Cardiac muscle cell (in vitro differentiated cells and primary cell): Measurements from ENCODE around the gene CASZ1. TPM values are rescaled to one million over a fixed set of nuclear protein-coding genes. Genes with fewer than 3 reads are reported as not detected.

Experiments used
- DNase-seq, 2 donors: peaks; one replicate each; pipeline versions ENCODE4 v3.0.0 to v3.0.0-alpha.2; 2010 to 2017; ENCODE audit warnings: low read depth in 1 of 2, low spot score in 1 of 2
- H3K27ac ChIP-seq: fragments of 200-600 bp; sonication (generic); 2 replicates; pipeline ENCODE4 v1.5.1; 2016
- H3K27me3 ChIP-seq: fragments of 200-600 bp; sonication (generic); 2 replicates; pipeline ENCODE4 v1.6.0; 2016; ENCODE audit warnings: control low read depth
- H3K36me3 ChIP-seq: fragments of 200-600 bp; sonication (generic); 2 replicates; pipeline ENCODE4 v1.5.1; 2016; ENCODE audit warnings: control low read depth
- H3K4me1 ChIP-seq: fragments of 200-600 bp; sonication (generic); 2 replicates; pipeline ENCODE4 v1.8.1; 2017; ENCODE audit warnings: low read depth, mild to moderate bottlenecking, mixed run types
- H3K4me3 ChIP-seq: fragments of 200-600 bp; sonication (generic); 2 replicates; pipeline ENCODE4 v1.5.1; 2016; ENCODE audit warnings: mild to moderate bottlenecking
- H3K9me3 ChIP-seq: fragments of 200-600 bp; sonication (generic); 2 replicates; pipeline ENCODE4 v1.5.1; 2017; ENCODE audit warnings: low read depth, mild to moderate bottlenecking, control low read depth
- polyA plus RNA-seq: library from polyadenylated mRNA; unstranded; fragments of >200 nt; fragmentation: Nextera tagmentation; extraction: Ambion mirVana; gene quantifications from 2 replicates; pipeline ENCODE4 v1.2.1, GENCODE V29; 2016
- total RNA-seq: library from RNA; depleted of rRNA; stranded (reverse); fragments of >200 nt; gene quantifications from 2 replicates; pipeline ENCODE4 v1.2.3, GENCODE V29; 2016
- TF ChIP-seq, protein P1 (sequence below): IDR thresholded peaks from 2 replicates; pipeline ENCODE4 v1.5.1; 2012; ENCODE audit warnings: low read depth, mild to moderate bottlenecking, low read length

Gene CASZ1
- total and polyA plus RNA-seq, 2 experiments from 2014 or later: 53.5 to 87.3 TPM

DNA sequence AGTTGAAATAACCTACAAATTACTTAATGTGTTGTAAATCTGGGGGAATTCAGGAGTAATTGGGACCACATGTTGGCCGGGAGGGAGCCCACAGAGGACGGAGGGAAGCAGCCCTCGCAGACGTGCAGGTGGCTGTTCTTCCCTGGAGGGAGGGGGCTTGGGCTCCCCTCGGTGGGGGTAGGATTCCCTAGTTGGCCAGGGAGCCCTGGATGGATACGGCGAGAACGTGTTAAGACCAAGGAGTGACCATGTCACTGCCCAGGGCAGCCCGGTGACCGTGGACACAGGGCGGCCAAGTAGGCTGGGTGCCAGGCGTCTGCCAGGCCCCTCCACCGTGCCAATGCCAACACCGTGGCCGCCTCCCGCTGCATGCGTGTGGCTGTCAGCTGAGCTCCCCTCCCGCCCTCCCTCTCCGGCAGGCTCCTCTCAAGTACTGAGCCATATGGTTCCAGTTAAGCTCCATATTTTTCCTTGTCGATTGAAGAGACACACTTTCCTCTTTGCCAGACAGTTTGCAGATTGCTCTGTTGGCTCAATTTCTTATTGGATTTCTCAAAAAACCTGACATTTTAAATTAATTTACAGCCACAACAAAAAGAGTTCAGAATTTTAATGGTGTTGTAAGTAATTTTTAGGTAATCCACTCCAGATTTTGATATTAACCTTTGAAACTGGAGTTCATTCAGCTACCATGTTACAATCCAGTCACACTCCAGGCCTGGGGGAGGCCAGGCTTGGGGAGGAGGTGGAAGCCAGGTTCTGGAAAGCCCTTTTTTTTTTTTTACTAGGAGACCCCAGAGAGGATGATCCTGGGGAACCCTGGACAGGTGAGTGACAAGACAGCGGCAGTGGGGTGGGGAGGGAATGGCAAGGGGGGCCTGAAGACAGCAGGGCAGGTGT lies 71.2 kb downstream of the CASZ1 start:
- no peak overlapping the region for H3K4me3 ChIP-seq
- peak overlapping the region; percentile 99 for H3K27ac ChIP-seq
- H3K4me1 ChIP-seq: peaks cover 96% of the 10 kb centered on the region
- no peaks in the 10 kb centered on the region for H3K9me3 ChIP-seq
- H3K36me3 ChIP-seq: no peaks in the 10 kb centered on the region
- TF ChIP-seq, protein P1, sequence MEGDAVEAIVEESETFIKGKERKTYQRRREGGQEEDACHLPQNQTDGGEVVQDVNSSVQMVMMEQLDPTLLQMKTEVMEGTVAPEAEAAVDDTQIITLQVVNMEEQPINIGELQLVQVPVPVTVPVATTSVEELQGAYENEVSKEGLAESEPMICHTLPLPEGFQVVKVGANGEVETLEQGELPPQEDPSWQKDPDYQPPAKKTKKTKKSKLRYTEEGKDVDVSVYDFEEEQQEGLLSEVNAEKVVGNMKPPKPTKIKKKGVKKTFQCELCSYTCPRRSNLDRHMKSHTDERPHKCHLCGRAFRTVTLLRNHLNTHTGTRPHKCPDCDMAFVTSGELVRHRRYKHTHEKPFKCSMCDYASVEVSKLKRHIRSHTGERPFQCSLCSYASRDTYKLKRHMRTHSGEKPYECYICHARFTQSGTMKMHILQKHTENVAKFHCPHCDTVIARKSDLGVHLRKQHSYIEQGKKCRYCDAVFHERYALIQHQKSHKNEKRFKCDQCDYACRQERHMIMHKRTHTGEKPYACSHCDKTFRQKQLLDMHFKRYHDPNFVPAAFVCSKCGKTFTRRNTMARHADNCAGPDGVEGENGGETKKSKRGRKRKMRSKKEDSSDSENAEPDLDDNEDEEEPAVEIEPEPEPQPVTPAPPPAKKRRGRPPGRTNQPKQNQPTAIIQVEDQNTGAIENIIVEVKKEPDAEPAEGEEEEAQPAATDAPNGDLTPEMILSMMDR: no peak
- peak in 1 of 2 donors; percentile 49 for DNase-seq
- H3K27me3 ChIP-seq: no peaks in the 10 kb centered on the region

DNA sequence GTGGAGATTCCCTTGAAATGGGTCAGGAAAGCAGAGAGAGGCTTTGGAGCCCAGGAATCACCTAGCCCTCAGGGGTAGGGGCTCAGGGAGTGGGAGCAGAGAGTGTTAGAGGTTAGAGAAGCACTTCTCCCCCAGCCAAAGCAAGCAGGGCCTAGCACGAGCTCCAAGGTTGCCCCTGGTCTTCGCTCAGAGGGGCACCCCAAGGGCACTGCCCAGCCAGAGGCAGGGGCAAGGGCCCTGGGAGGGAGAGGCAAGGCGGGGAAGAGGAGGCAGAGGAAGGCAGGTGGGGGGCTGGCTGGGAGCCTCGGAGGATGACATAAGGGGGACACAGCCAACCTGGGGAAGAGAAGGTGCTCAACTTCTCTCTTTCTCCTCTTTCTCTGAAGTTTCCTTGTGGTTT lies 71.9 kb downstream of the CASZ1 start:
- Histone ChIP-seq H3K4me3 (no peak overlapping the region), H3K27ac (peak overlapping the region; percentile 99), H3K27me3 (no peaks in the 10 kb centered on the region), H3K36me3 (no peaks in the 10 kb centered on the region), H3K9me3 (no peaks in the 10 kb centered on the region), H3K4me1 (peaks cover 99% of the 10 kb centered on the region)
- no peak for DNase-seq
- TF ChIP-seq, protein P1: no peak

DNA sequence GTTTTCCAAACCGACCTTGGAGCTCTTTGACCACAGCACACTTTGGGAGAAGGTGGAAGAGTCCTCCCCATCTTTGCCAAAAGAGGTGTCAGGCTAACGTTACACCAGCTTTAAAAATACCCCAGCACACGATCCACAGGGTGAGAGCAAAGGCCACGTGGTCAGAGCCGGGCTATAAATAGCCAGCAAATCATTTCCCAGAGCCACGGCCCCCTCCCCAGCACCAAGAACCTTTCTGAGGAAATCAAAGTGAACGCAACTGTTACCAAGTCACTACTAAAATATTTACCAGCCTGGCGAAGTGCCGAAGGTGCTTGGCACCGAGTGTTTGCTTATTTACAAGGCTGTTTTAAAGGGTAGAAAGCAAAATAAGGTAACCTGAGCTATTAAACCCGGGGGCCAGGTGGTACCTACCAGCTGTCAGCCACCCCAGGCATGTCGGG lies 72.4 kb downstream of the CASZ1 start:
- H3K4me1 ChIP-seq: peaks cover 99% of the 10 kb centered on the region
- H3K9me3 ChIP-seq: no peaks in the 10 kb centered on the region
- H3K27me3 ChIP-seq: no peaks in the 10 kb centered on the region
- peak; percentile 50 to 82 for DNase-seq
- H3K27ac ChIP-seq: peak overlapping the region; percentile 99
- TF ChIP-seq, protein P1: no peak
- H3K36me3 ChIP-seq: no peaks in the 10 kb centered on the region
- H3K4me3 ChIP-seq: no peak overlapping the region

DNA sequence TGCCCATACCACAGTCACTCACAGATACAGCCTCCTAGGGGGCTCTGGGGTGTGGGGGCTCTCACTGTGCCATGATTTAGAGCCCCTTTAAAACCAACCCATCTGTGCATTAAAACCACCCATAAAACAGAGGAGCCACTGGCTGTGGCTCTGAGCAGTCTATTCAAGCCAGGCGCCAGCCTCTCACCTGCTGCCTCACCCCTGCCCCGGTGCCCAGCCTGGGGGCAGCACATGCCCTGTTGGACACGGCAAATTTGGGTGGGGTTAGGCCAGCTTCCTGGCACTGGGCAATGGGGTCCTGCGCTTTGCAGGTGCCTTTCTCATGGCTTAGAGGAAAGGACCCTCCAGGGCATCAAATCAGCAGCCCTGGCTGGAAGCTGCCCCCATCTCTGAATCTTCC lies 73.1 kb downstream of the CASZ1 start:
- H3K27ac ChIP-seq: peak overlapping the region; percentile 99

DNA sequence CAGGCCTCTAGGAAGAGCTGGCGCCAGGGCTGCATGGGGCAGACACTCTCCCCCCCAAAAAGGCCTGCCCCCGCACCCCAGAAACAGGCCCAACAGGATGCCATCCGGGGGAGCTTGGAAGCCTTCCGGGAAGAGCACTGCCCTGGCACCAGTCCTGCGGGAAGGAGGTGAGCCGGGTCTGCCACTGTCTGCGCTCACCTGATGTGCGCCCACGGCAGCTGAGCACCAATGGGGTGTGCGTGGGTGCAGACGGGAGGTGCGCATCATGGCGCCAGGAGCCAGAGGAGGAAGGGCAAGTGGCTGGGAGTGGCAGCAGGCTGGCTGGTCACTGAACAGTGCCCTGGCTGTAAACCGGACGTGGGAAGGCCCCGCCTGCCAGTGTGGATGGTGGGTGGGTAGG lies 73.6 kb downstream of the CASZ1 start:
- TF ChIP-seq, protein P1: no peak
- Histone ChIP-seq H3K9me3 (no peaks in the 10 kb centered on the region), H3K36me3 (no peaks in the 10 kb centered on the region), H3K27me3 (no peaks in the 10 kb centered on the region), H3K27ac (peak overlapping the region; percentile 99), H3K4me3 (no peak overlapping the region), H3K4me1 (peaks cover 98% of the 10 kb centered on the region)
- no peak for DNase-seq

More for the DNA sequence above, 73.1 kb downstream of the CASZ1 start:
- no peaks in the 10 kb centered on the region for H3K27me3 ChIP-seq
- peaks cover 98% of the 10 kb centered on the region for H3K4me1 ChIP-seq
- no peak overlapping the region for H3K4me3 ChIP-seq
- TF ChIP-seq, protein P1: no peak
- no peaks in the 10 kb centered on the region for H3K9me3 ChIP-seq
- no peaks in the 10 kb centered on the region for H3K36me3 ChIP-seq
- no peak for DNase-seq
